ENCODE results near the gene NET1.

The NET1 gene

DNA sequence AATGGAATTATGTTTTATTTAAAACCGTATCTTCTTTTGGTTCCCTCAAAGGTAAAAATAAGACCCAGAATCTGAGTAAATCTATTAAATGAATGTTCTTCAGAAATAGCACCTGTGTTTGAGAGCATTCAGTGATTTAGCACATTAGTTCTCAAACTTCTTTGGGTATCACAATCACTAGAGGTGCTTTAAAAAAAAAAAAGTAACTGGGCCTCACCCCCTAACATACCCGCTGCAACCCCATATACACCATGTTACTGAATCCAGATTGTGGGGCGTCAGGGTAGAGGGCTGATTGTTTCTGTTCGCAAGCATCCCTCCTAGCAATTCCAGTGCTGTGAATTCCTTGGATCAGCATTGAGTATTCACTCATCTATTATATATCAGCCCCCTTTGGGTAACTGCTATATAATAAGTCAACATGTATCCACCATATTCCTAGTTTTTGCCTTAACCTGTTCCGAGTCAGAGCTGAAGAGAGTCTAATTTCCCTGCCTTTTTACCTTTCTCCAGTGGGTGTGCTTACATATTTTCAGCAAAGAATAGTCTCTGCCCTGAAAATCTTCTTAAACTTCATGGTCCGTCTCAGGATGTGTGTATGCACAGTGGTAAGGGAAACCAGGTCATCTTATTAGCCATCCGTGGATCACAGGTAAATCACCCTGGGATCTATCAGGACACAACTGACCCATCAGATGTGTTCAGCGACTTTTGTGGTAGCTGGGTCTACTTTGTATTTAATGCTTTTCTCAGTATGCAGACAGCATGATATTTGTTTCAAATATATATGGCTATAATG is 46.8 kb downstream of the NET1 start:
- Histone ChIP-seq H3K9me3 (ENCODE audit: insufficient read depth, low read length) (no peaks in the 10 kb centered on the region), H3K79me2 (ENCODE audit: low read length) (no peaks in the 10 kb centered on the region), H4K20me1 (ENCODE audit: insufficient read depth, low read length) (no peaks in the 10 kb centered on the region), H3K27me3 (ENCODE audit: low read depth, low read length) (no peaks in the 10 kb centered on the region), H3K36me3 (replicated peaks; ENCODE audit: low read depth, low read length) (peaks cover 25% of the 10 kb centered on the region), H3K27ac (ENCODE audit: low read length) (no peak overlapping the region), H2AFZ (ENCODE audit: low read depth, low read length) (no peak overlapping the region), H3K4me1 (ENCODE audit: low read length) (no peaks in the 10 kb centered on the region), H3K9ac (ENCODE audit: low read length) (no peak overlapping the region), H3K4me3 (ENCODE audit: low read length) (no peak overlapping the region), H3K4me2 (ENCODE audit: low read length) (no peak overlapping the region)
- no peak for TF ChIP-seq EZH2phosphoT487 (IDR thresholded peaks at IDR 0.05; ENCODE audit: low read depth)
- TF ChIP-seq, protein P1, sequence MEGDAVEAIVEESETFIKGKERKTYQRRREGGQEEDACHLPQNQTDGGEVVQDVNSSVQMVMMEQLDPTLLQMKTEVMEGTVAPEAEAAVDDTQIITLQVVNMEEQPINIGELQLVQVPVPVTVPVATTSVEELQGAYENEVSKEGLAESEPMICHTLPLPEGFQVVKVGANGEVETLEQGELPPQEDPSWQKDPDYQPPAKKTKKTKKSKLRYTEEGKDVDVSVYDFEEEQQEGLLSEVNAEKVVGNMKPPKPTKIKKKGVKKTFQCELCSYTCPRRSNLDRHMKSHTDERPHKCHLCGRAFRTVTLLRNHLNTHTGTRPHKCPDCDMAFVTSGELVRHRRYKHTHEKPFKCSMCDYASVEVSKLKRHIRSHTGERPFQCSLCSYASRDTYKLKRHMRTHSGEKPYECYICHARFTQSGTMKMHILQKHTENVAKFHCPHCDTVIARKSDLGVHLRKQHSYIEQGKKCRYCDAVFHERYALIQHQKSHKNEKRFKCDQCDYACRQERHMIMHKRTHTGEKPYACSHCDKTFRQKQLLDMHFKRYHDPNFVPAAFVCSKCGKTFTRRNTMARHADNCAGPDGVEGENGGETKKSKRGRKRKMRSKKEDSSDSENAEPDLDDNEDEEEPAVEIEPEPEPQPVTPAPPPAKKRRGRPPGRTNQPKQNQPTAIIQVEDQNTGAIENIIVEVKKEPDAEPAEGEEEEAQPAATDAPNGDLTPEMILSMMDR (IDR thresholded peaks at IDR 0.05; ENCODE audit: low read depth, low read length) = no peak

DNA sequence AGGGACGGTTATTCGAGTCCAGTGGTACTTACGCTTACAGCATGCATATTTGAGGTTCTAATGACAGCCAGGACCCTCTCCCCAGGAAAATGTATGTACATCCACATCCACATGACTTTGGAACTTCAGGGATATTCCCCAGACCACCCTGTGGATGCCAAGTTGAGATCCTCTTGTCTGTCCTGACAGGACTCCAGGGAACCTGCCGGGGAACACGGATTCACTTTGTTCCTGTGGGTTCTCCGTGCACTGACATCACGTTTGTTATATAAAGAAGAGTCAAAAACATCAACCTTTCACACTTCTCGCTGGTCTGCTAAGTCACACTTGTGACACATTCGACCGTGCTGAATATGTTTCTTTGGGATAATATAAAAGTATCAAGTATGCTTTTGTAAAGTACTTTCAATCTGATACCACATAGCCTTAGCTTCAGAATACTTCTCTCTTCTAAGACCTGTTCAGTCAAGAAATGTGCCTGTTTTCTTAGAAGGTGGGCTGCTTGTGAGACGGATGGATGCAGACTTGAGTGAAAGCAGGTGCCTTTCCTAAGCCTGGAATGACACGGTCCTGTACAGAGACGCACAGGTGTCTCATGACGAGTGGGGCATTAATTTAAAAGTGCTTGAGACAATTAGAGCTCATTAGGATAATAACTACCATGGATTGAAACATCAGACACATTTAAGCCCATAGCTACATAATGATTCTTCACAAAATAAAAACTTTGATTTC is 48.3 kb downstream of the NET1 start:
- H3K27ac ChIP-seq (ENCODE audit: low read length) = no peak overlapping the region
- H3K79me2 ChIP-seq (ENCODE audit: low read length) = no peaks in the 10 kb centered on the region
- H3K4me1 ChIP-seq (ENCODE audit: low read length) = no peaks in the 10 kb centered on the region
- H3K27me3 ChIP-seq (ENCODE audit: low read depth, low read length) = no peaks in the 10 kb centered on the region
- no peak overlapping the region for H3K9ac ChIP-seq (ENCODE audit: low read length)
- no peaks in the 10 kb centered on the region for H3K9me3 ChIP-seq (ENCODE audit: insufficient read depth, low read length)
- no peak overlapping the region for H2AFZ ChIP-seq (ENCODE audit: low read depth, low read length)
- no peak overlapping the region for H3K4me2 ChIP-seq (ENCODE audit: low read length)
- no peaks in the 10 kb centered on the region for H4K20me1 ChIP-seq (ENCODE audit: insufficient read depth, low read length)
- H3K4me3 ChIP-seq (ENCODE audit: low read length) = no peak overlapping the region
- H3K36me3 ChIP-seq (replicated peaks; ENCODE audit: low read depth, low read length) = peaks cover 20% of the 10 kb centered on the region
- TF ChIP-seq, protein P1 (IDR thresholded peaks at IDR 0.05; ENCODE audit: low read depth, low read length) = no peak
- TF ChIP-seq EZH2phosphoT487 (IDR thresholded peaks at IDR 0.05; ENCODE audit: low read depth) = no peak

DNA sequence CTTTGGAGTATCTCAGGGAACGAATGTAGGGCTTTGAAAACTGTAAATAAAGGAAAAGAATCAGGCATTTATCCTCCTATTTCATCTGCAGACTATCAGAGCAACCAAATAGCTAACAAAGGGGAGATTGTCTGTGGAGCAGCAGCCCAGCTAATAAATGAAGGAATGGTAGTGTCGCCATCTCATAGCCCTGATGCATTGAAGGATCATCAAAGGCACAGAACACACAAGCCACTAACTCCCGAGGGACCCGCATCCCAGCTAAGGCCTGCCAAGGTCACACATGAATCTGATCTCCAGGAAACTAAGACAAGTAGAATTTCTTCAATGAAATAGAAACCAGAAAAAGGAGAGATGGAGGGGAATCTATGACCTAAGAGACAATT is 48.8 kb downstream of the NET1 start:
- TF ChIP-seq, protein P1 (IDR thresholded peaks at IDR 0.05; ENCODE audit: low read depth, low read length) = no peak
- no peak for TF ChIP-seq EZH2phosphoT487 (IDR thresholded peaks at IDR 0.05; ENCODE audit: low read depth)
- Histone ChIP-seq H3K27me3 (ENCODE audit: low read depth, low read length) (no peaks in the 10 kb centered on the region), H3K9ac (ENCODE audit: low read length) (no peak overlapping the region), H3K27ac (ENCODE audit: low read length) (no peak overlapping the region), H3K4me3 (ENCODE audit: low read length) (no peak overlapping the region), H3K4me1 (ENCODE audit: low read length) (no peaks in the 10 kb centered on the region), H2AFZ (ENCODE audit: low read depth, low read length) (no peak overlapping the region), H3K9me3 (ENCODE audit: insufficient read depth, low read length) (no peaks in the 10 kb centered on the region), H3K36me3 (replicated peaks; ENCODE audit: low read depth, low read length) (peaks cover 16% of the 10 kb centered on the region), H3K79me2 (ENCODE audit: low read length) (no peaks in the 10 kb centered on the region), H4K20me1 (ENCODE audit: insufficient read depth, low read length) (no peaks in the 10 kb centered on the region), H3K4me2 (ENCODE audit: low read length) (no peak overlapping the region)
